ENCODE data around the gene TM4SF4. TPM values are rescaled to one million over a fixed set of nuclear protein-coding genes. Genes with fewer than 3 reads are reported as not detected.

Gene TM4SF4
- polyA plus RNA-seq, 1 donor (not counting 4 experiments of a cell fraction or from before 2014, with no cell fraction given): not detected

- no peak for TF ChIP-seq CTCF (optimal IDR thresholded peaks at IDR 0.05 in 1 of 3, IDR thresholded peaks at IDR 0.05 in 1 of 3, conservative IDR thresholded peaks at IDR 0.05 in 1 of 3; ENCODE audit: extremely low read depth in 1 of 3, insufficient read depth in 2 of 3, low read length in 3 of 3)
- no peak for TF ChIP-seq EZH2 (IDR thresholded peaks at IDR 0.05; ENCODE audit: low read length)
- H3K9me3 ChIP-seq (ENCODE audit: control insufficient read depth, low read depth, low read length): no peaks in the 10 kb centered on the region
- H4K20me1 ChIP-seq (ENCODE audit: control insufficient read depth, extremely low read depth, insufficient read depth, low read length): no peaks in the 10 kb centered on the region
- no peaks in the 10 kb centered on the region for H3K9me1 ChIP-seq (ENCODE audit: control insufficient read depth, extremely low read depth, insufficient read depth, low read length)
- no peak overlapping the region for H3K4me2 ChIP-seq (ENCODE audit: control insufficient read depth, extremely low read depth, insufficient read depth, low read depth, low read length)
- no peak overlapping the region for H3K27ac ChIP-seq (ENCODE audit: control insufficient read depth, insufficient read depth, low read length)
- FAIRE-seq: no peak
- H3K27me3 ChIP-seq (ENCODE audit: control insufficient read depth, extremely low read depth, insufficient read depth, low read length): no peaks in the 10 kb centered on the region
- H3K36me3 ChIP-seq (ENCODE audit: control insufficient read depth in 2 of 2, extremely low read depth in 1 of 2, insufficient read depth in 2 of 2, low read length in 2 of 2): no peaks in the 10 kb centered on the region
- dilution Hi-C loops (cut with MboI; ENCODE audit: extremely low pct_ligation_motif_present, low sequenced_read_pairs): no loop called here
- H3K4me3 ChIP-seq (ENCODE audit: control insufficient read depth in 2 of 3, extremely low read depth in 1 of 3, insufficient read depth in 2 of 3, low read depth in 1 of 3, low read length in 3 of 3): no peak overlapping the region
- no peak for DNase-seq (ENCODE audit: low read depth, low spot score)
- H3K79me2 ChIP-seq (ENCODE audit: control insufficient read depth, insufficient read depth, low read length): no peaks in the 10 kb centered on the region
- no peak overlapping the region for H2AFZ ChIP-seq (ENCODE audit: control insufficient read depth, low read length)
- H3K4me1 ChIP-seq (ENCODE audit: control insufficient read depth, extremely low read depth, insufficient read depth, low read length): peaks cover 15% of the 10 kb centered on the region
- H3K9ac ChIP-seq (ENCODE audit: control insufficient read depth, extremely low read depth, insufficient read depth, low read length): no peak overlapping the region
Observed at GRCh38 chr3:149462581-149463011, 11.9 kb upstream of the TM4SF4 start.

GRCh38 chr3:149463921-149464320 lies 10.6 kb upstream of the TM4SF4 start:
- Histone ChIP-seq H3K9ac (ENCODE audit: control insufficient read depth, extremely low read depth, insufficient read depth, low read length) (no peak overlapping the region), H3K9me3 (ENCODE audit: control insufficient read depth, low read depth, low read length) (no peaks in the 10 kb centered on the region), H2AFZ (ENCODE audit: control insufficient read depth, low read length) (no peak overlapping the region), H3K79me2 (ENCODE audit: control insufficient read depth, insufficient read depth, low read length) (no peaks in the 10 kb centered on the region), H3K9me1 (ENCODE audit: control insufficient read depth, extremely low read depth, insufficient read depth, low read length) (no peaks in the 10 kb centered on the region), H3K27me3 (ENCODE audit: control insufficient read depth, extremely low read depth, insufficient read depth, low read length) (no peaks in the 10 kb centered on the region), H3K4me2 (ENCODE audit: control insufficient read depth, extremely low read depth, insufficient read depth, low read depth, low read length) (no peak overlapping the region), H4K20me1 (ENCODE audit: control insufficient read depth, extremely low read depth, insufficient read depth, low read length) (no peaks in the 10 kb centered on the region), H3K36me3 (ENCODE audit: control insufficient read depth in 2 of 2, extremely low read depth in 1 of 2, insufficient read depth in 2 of 2, low read length in 2 of 2) (no peaks in the 10 kb centered on the region), H3K4me3 (ENCODE audit: control insufficient read depth in 2 of 3, extremely low read depth in 1 of 3, insufficient read depth in 2 of 3, low read depth in 1 of 3, low read length in 3 of 3) (no peak overlapping the region), H3K27ac (ENCODE audit: control insufficient read depth, insufficient read depth, low read length) (no peak overlapping the region), H3K4me1 (ENCODE audit: control insufficient read depth, extremely low read depth, insufficient read depth, low read length) (peaks cover 15% of the 10 kb centered on the region)
- DNase-seq (ENCODE audit: low read depth, low spot score): no peak
- TF ChIP-seq CTCF (optimal IDR thresholded peaks at IDR 0.05 in 1 of 3, IDR thresholded peaks at IDR 0.05 in 1 of 3, conservative IDR thresholded peaks at IDR 0.05 in 1 of 3; ENCODE audit: extremely low read depth in 1 of 3, insufficient read depth in 2 of 3, low read length in 3 of 3): no peak
- TF ChIP-seq EZH2 (IDR thresholded peaks at IDR 0.05; ENCODE audit: low read length): no peak
- dilution Hi-C loops (cut with MboI; ENCODE audit: extremely low pct_ligation_motif_present, low sequenced_read_pairs): no loop called here
- no peak for FAIRE-seq

All from keratinocyte (primary cell).